ENCODE measurements around the gene MUC5B.
"Not testable (repeated sequence)": the region's sequence is repeated elsewhere in the genome, so short reads cannot be mapped to it uniquely, and the experiment has no call there.

DNA sequence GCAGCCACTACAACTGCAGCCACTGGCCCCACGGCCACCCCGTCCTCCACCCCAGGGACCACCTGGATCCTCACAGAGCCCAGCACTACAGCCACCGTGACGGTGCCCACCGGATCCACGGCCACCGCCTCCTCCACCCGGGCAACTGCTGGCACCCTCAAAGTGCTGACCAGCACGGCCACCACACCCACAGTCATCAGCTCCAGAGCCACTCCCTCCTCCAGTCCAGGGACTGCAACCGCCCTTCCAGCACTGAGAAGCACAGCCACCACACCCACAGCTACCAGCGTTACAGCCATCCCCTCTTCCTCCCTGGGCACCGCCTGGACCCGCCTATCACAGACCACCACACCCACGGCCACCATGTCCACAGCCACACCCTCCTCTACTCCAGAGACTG is 23.4 kb downstream of the MUC5B start:
- not testable (repeated sequence) for TF ChIP-seq CTCF (IDR thresholded peaks at IDR 0.05); EZH2 (IDR thresholded peaks at IDR 0.05; ENCODE audit: borderline replicate concordance, insufficient read depth, low read depth, low read length, poor library complexity, severe bottlenecking)

All from B cell (primary cell).